Astrocyte of the spinal cord (primary cell): ENCODE results near the gene ITGB3BP.
"Not testable (repeated sequence)": the region's sequence is repeated elsewhere in the genome, so short reads cannot be mapped to it uniquely, and the experiment has no call there.

Experiments used
- DNase-seq: peaks from one replicate; pipeline ENCODE4 v3.0.0; 2011; ENCODE audit warnings: low read depth, low spot score
- H3K4me3 ChIP-seq: 2 replicates; pipeline ENCODE4 v1.5.1; 2011; ENCODE audit warnings: low read depth, mild to moderate bottlenecking, low read length, moderate library complexity
- in situ Hi-C: cut with HindIII; loops from 2 replicates; pipeline ENCODE4 v1.10.0; 2017; ENCODE audit warnings: low sequenced_read_pairs
- TF ChIP-seq, protein P1 (sequence below): IDR thresholded peaks from 2 replicates; pipeline ENCODE4 v1.5.1; 2012; ENCODE audit warnings: low read depth, mild to moderate bottlenecking, low read length, inconsistent platforms

The ITGB3BP gene

GRCh38 chr1:63448731-63449246 lies 74.2 kb downstream of the ITGB3BP start:
- TF ChIP-seq, protein P1, sequence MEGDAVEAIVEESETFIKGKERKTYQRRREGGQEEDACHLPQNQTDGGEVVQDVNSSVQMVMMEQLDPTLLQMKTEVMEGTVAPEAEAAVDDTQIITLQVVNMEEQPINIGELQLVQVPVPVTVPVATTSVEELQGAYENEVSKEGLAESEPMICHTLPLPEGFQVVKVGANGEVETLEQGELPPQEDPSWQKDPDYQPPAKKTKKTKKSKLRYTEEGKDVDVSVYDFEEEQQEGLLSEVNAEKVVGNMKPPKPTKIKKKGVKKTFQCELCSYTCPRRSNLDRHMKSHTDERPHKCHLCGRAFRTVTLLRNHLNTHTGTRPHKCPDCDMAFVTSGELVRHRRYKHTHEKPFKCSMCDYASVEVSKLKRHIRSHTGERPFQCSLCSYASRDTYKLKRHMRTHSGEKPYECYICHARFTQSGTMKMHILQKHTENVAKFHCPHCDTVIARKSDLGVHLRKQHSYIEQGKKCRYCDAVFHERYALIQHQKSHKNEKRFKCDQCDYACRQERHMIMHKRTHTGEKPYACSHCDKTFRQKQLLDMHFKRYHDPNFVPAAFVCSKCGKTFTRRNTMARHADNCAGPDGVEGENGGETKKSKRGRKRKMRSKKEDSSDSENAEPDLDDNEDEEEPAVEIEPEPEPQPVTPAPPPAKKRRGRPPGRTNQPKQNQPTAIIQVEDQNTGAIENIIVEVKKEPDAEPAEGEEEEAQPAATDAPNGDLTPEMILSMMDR, result no peak
- in situ Hi-C loops, result no loop called here
- DNase-seq, result no peak
- no peak overlapping the region for H3K4me3 ChIP-seq

- H3K4me3 ChIP-seq, result no peak overlapping the region
- no peak for DNase-seq
- TF ChIP-seq, protein P1, result no peak
- in situ Hi-C loops, result no loop called here
Observed at GRCh38 chr1:63442141-63442475, 80.9 kb downstream of the ITGB3BP start.

- in situ Hi-C loops, result no loop called here
- TF ChIP-seq, protein P1, result no peak
- DNase-seq, result no peak
- H3K4me3 ChIP-seq, result no peak overlapping the region
Observed at GRCh38 chr1:63435161-63435560, 87.9 kb downstream of the ITGB3BP start.

GRCh38 chr1:63429281-63429680 lies 93.7 kb downstream of the ITGB3BP start:
- in situ Hi-C loops, result no loop called here
- no peak overlapping the region for H3K4me3 ChIP-seq
- TF ChIP-seq, protein P1, result no peak
- no peak for DNase-seq

DNA sequence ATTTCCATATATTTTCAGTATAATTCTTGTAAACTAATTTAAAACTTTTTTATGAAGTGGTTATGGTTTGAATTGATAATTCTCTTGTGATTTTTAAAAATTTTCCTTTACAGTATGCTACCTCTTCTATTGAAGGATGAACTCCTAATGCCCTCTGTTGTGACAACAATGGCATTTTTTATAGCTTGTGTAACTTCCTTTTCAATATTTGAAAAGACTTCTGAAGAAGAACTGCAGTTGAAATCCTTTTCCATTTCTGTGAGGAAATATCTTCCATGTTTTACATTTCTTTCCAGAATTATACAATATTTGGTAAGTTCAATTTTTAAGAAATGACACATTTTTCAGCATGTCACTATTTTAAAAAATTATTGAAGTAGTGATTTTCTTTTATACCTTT lies 94.2 kb downstream of the ITGB3BP start:
- TF ChIP-seq, protein P1, result no peak
- H3K4me3 ChIP-seq, result no peak overlapping the region
- no peak for DNase-seq
- in situ Hi-C loops, result no loop called here

DNA sequence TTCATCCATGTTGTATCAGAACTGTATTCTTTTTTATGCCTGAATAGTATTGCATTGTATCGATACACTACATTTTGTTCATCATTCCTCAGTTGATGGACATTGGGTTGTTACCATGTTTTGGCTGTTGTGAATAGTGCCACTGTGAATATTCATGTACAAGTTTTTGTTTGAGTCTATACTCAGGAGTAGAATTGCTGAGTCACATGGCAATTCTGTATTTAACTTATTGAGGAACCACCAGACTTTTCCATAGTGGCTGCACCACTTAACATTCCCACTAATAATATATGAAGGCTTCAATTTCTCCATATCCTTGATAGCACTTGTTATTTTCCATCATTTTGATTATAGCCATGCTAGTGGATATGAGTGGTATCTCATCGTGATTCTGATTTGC lies 99.4 kb downstream of the ITGB3BP start:
- TF ChIP-seq, protein P1, result no peak
- in situ Hi-C loops, result no loop called here
- no peak overlapping the region for H3K4me3 ChIP-seq
- no peak for DNase-seq

GRCh38 chr1:63420746-63421145 lies 102.3 kb downstream of the ITGB3BP start:
- in situ Hi-C loops, H3K4me3 ChIP-seq, DNase-seq: not testable (repeated sequence)
